GM12873 (cell line): Measurements from ENCODE around the gene UVSSA.

Experiments
- TF ChIP-seq, protein P1 (sequence below): IDR thresholded peaks from 2 replicates; pipeline ENCODE4 v1.5.1; 2012; ENCODE audit warnings: low read depth, mild to moderate bottlenecking, moderate library complexity, low read length, control low read depth; ENCODE audit not compliant: insufficient read depth; ENCODE audit errors: missing control alignments

Gene UVSSA

DNA sequence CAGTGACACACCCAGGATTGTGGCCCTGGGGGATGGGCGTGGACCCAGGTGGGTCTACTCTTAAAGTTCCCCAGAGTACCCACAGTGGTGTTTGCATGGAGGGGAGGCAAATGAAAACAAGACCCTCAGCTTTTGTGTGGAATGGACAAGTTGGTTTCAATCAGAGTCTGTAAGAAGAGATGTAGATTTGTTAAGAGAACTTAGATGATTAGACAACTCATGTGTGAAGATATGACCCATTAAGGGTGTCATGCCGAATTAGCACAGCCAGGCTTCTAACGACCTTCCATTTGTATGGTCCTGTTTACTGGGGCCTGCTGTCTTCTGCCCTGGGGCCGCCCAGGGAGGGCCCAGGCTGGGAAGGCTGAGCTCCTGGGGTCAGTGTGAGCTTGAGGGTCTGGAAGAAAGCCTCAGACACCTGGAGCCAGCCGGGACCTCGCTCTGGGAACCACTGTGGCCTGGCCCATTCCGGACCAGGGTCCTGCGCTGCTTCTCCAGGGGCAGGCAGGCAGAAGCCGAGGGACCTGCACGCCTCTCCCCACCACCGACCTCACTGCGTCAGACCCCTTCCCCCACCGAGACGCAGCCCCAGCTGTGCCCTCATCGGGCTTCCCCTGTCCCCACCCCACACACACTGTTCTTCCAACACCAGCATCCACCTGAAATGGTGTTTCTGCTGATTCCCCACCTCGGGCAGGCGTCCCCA lies 20.4 kb downstream of the UVSSA start:
- TF ChIP-seq, protein P1, sequence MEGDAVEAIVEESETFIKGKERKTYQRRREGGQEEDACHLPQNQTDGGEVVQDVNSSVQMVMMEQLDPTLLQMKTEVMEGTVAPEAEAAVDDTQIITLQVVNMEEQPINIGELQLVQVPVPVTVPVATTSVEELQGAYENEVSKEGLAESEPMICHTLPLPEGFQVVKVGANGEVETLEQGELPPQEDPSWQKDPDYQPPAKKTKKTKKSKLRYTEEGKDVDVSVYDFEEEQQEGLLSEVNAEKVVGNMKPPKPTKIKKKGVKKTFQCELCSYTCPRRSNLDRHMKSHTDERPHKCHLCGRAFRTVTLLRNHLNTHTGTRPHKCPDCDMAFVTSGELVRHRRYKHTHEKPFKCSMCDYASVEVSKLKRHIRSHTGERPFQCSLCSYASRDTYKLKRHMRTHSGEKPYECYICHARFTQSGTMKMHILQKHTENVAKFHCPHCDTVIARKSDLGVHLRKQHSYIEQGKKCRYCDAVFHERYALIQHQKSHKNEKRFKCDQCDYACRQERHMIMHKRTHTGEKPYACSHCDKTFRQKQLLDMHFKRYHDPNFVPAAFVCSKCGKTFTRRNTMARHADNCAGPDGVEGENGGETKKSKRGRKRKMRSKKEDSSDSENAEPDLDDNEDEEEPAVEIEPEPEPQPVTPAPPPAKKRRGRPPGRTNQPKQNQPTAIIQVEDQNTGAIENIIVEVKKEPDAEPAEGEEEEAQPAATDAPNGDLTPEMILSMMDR = no peak

DNA sequence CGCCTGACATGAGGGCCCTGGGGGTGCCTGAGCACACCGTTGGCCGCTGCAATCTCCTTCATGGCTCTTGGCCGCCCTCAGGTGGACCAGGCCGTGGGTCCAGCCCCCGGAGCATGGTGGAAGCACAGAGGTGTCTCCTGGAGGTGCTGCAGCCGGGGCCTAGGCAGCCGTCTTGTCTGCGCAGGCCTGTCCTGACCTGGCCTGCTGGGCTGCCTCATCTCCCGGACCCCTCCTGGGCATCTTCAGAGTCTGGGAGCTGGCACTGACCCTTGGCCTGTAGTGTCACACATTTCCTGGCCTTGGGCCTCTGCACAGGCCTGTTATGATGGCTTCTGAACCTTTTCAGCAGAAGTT lies 20.9 kb downstream of the UVSSA start:
- TF ChIP-seq, protein P1 = no peak

DNA sequence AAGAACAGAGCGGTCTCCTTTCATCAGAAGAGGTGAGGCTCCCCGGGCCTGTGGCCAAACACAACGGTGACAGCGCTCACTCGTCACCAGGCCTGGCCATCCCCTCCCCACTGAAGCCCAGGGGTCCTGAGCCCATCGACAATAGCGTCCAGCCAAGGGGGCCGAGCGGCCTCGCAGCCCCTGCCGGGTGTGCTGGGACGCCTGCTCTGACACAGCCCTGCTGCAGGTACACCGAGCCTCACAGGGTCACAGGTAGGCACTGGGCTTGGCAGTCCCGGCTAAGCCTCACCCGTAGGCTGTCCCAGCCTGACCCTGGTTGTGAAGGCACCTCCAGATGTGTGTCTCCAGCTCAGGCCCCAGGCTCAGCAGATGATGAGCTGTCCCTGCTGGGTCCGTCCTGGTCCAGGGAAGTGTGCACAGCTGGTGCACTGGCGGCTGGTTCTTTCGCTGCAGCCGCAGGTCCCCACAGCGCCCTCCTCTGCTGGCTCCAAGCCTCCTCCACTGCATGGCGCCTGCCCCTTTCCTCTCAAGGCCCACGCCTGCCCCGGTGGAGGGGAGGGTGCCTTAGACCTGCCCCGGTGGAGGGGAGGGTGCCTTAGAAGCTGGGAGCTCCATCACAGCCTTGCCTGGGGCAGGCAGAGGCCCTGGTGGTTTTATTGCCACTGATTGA lies 21.5 kb downstream of the UVSSA start:
- TF ChIP-seq, protein P1 = no peak

DNA sequence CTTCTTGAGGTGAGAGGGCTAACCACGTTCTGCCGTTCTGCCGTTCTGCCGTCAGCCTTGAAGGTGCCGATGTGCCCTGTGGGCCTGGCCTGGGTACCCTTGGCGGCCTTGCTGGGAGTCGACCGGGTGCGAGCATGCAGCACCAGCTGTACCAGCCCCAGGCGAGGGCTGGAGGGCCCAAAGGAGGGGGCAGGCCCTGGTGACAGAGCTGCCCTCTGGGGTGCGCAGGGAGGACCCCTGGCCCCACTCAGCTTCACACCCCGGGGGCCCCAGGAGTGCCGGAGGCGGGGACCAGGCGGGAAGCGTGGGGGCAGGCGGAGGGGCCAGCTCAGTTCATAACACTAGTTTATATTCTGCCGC lies 22.1 kb downstream of the UVSSA start:
- TF ChIP-seq, protein P1 = no peak

DNA sequence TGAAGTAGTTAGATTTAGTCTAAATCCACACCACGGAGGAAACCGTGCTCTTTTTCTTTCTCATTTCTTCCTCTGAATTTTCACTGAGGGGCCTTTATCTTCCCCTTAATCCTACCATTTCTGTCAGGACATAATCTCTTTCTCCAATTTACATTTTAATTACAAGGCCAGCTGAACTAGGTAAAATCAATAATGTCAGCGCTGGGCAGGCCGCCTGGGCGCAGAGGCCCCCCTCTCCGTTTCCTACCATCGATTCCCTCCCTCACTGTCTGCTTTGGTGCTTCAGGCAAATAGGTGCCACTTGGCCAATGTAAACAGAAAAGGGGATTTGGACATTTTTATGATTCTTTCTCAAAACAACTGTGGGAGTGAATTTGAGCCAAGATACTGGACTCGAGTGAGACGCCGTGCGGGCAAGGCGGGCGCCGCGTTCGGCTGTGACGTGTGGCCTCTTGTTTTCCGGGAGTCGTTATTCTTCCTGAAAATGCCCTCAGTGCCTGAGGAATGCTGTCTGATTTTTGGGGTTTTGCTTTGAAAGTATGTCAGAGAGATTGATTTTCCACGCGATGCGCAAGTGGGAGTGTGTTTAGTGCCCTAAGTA lies 22.6 kb downstream of the UVSSA start:
- TF ChIP-seq, protein P1 = no peak

DNA sequence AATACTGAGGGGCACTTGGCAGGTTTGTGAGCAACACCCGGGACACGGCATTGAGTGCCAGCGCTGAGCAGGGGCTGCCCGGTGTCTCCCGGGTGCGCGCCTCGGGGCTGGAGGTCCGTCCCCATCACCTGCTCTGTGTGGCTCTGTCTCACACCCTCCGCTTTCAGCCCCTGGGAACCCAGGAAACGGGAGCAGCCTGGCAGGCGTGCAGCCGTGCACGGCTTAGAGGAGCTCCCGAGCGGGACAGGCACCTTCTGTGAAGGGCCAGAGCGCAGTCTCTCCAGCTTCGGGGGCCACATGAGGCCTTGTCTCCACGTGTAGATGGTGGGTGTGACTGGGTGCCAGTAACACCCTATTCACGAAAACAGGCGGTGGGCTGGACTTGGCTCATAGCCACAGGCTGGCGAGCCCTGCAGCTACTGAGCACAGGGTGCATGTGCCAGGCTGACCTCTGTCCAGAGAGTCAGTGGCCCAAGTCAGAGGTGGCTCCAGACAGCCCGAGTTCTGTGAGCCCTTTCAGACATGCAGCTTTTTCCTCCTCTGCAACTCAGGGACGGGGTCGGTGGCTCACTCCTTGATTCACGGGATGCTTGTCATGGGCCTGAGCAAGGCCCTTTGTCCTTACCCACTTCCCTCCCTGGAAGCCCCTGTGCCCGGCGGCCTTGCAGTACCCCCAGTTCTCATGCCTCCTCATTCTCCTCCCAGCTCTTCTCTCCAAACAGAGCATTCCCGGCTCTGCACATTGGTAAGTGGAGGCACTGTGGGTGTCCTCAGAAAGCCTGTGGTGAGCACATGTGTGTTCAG lies 23.5 kb downstream of the UVSSA start:
- TF ChIP-seq, protein P1 = no peak
